Gastrocnemius medialis (tissue), 4 donors: ENCODE data around the gene PRRT1B.

ENCODE experiments used
- CTCF ChIP-seq, 5 experiments: fragments of 450-650 bp in 3 of 5; fragments of 200-600 bp in 2 of 5; sonication (generic) in 2 of 5; IDR thresholded peaks in 4 of 5; conservative IDR thresholded peaks in 1 of 5; 1 replicate in 4 of 5; 2 replicates in 1 of 5; pipeline ENCODE4 v1.5.1; 2016 to 2019; ENCODE audit warnings: antibody characterized with exemption in 5 of 5, mild to moderate bottlenecking in 3 of 5, moderate library complexity in 3 of 5
- POLR2A ChIP-seq, 2 donors: fragments of 450-650 bp; IDR thresholded peaks; one replicate each; pipeline ENCODE4 v1.6.1; 2017; ENCODE audit warnings: antibody characterized with exemption in 2 of 2, mild to moderate bottlenecking in 2 of 2, moderate library complexity in 2 of 2

GRCh38 chr9:131505012-131505411, 40.3 kb upstream of the PRRT1B start:
- no peak for TF ChIP-seq CTCF (IDR thresholded peaks at IDR 0.05 in 4 of 5, conservative IDR thresholded peaks at IDR 0.05 in 1 of 5)
- no peak for TF ChIP-seq POLR2A (IDR thresholded peaks at IDR 0.05)
